Limb (tissue), 2 donors: ENCODE measurements around the gene TRIM74.
"Not testable (repeated sequence)": the region's sequence is repeated elsewhere in the genome, so short reads cannot be mapped to it uniquely, and the experiment has no call there.

Experiments used
- DNase-seq, 2 donors: peaks; one replicate each; pipeline ENCODE4 v3.0.0-alpha.2; 2016; ENCODE audit errors: extremely low spot score in 2 of 2

Gene TRIM74

DNA sequence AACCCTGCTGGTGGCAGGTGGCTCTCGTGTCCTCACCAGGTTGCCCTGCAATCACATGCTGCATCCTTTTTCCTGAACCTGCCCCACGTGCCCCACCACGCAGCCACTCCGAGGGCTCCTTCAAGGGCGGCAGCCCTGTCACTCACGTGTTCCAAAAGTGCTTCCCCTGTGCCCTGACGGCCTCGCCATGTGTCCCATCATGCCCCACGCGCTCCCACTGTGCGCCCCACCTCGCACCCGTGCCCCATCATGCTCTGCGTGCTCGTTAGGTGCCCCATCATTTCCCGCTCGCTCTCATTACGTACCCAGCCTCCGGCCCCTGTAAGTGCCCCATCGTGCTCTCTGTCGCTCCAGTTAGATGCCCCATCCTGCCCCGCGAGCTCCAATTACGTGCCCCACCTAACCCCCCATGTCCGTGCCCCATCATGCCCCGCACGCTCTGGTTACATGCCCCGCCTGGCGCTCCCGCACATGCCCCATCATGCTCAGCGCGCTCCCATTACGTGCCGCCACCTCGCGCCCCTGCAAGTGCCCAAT is at the start of gene TRIM74:
TSS of gene TRIM74 (minus strand) at position 487 of the 537 bp plus-strand sequence. CDS start 3,309 bp downstream, outside the sequence.
- not testable (repeated sequence) for DNase-seq

DNA sequence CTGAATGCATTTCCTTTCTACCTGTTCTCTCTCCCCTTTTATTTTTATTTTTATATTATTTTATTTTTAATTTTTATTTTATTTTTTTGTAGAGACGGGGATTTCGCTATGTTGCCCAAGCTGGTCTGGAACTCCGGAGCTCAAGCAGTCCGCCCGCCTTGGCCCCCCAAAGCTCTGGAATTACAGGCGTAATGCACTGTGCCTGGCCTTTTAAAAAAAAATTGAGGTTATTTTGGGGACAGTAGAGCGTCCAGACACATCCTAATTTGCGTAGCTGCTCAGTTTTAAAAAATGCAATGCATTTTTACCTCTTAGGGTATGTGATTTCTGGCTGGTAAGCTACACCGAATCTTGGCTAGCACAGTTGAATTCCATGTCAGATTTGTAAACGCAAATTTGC is 37.2 kb upstream of the TRIM74 start:
- not testable (repeated sequence) for DNase-seq

- DNase-seq = peak; percentile 83 to 89
These were observed 36.6 kb upstream of the TRIM74 start for GRCh38 chr7:73005693-73006447.

GRCh38 chr7:73005356-73005692 is 36.1 kb upstream of the TRIM74 start:
- DNase-seq = not testable (repeated sequence)

DNA sequence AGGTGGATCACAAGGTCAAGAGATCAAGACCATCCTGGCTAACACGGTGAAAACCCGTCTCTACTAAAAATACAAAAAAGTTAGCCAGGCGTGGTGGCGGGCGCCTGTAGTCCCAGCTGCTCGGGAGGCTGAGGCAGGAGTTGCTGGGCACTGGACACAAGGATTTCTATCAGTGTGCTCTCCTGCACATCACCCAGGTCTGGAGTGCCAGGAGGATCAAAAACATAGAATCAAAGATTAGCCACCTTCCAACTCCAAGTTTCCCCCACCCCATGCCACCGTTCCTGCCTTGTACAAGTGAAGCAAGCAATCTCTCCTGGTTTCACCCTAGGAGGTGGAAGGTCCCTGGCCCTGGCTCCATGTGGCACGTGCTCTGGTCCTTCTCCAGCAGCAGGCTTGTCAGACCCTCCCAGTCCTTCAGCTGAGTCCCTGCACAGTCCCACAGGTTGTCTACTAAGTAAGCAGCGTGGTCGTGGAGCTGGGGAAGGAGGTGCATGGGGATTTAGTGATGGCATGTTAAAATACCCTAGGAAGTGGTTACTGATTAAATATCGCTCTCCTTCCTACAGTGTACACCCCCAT is 28.7 kb upstream of the TRIM74 start:
- DNase-seq = not testable (repeated sequence)

DNA sequence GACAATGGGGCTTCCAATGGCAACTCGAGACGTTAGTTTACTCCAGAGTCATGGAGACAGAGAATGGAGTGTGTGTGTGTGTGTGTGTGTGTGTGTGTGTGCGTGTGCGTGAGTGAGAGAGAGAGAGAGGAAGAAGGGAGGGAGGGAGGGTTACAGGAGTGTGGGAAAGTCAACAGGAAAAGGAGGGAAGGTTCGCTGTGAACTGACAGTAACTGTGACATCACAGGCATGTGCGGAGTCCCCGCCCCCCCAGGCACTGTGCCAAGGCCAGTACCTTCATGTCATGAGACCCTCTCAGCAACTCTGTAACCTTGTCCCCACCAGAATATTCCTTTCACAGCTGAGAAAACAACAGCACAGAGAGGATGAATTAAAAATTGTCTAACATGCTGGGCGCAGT is 28.2 kb upstream of the TRIM74 start:
- not testable (repeated sequence) for DNase-seq

DNA sequence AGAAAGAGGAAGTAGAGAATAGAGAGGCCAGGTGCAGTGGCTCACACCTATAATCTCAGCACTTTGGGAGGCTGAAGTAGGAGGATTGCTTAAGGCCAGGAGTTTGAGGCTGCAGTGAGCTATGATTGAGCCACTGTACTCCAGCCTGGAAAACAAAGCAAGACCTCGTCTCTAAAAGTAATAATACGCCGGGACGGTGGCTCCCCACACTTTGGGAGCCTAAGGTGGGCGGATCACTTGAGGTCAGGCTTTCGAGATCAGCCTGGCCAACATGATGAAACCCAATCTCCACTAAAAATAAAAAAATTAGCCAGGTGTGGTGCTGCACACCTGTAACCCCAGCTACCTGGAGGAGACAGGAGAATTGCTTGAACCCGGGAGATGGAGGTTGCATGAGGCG is 26.2 kb upstream of the TRIM74 start:
- not testable (repeated sequence) for DNase-seq

- DNase-seq = not testable (repeated sequence)
These were observed 21.1 kb upstream of the TRIM74 start for GRCh38 chr7:72990146-72990913.

- not testable (repeated sequence) for DNase-seq
These were observed 12.8 kb upstream of the TRIM74 start for GRCh38 chr7:72982084-72982483.

DNA sequence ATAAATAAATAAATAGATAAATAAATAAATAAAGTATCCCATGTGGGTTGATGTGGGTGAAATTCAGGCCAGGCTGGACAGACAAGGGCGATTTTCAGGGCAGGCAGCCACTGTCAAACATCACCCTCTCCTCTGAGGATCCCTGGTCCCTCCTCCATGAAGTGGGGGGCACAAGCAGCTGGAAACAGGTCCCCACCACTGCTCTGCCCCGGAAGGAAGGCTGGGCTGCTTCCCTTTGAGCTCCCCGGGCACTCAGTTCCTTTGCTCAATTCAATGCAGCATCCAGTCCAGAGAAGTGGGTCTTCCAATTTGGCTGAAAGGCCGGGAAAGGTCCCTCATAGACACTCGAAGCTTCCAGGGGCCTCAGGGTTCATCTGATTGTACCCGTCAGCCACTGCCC is 11.1 kb upstream of the TRIM74 start:
- DNase-seq = not testable (repeated sequence)

GRCh38 chr7:72976434-72976833 is 7.2 kb upstream of the TRIM74 start:
- not testable (repeated sequence) for DNase-seq

DNA sequence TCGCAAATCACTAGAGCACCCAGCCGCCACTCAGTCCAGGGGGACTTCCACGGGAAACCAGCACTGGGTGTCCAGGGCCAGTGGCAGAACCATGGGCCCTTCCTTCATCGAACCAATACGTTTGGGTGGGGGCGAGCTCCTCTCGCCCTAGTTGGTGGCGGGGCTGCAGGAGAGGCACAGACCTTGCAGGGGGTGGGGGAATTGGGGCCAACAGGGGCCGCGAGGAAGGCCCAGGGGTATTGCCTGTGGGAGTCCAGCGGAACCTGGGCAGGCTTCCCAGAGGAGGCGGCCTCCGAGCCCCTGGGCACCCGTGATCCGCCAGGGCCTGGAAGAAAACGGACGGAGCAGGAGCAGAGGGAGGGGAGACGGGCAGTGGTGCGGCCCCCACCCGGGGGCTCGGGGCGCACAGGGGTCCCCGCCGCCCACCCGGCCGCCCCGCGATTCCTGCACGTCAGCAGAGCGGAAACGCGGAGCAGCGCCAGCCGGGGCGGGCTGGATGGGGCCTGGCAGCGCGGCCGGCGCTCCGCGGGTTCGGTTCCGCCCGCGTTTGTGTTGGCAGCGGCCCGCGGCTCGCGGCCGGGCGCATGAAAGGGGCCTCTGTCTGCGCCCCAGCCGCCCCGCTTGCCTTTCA is 6.5 kb upstream of the TRIM74 start:
- peak in 1 of 2 donors; percentile 45 for DNase-seq

- not testable (repeated sequence) for DNase-seq
These were observed 5.5 kb upstream of the TRIM74 start for GRCh38 chr7:72974781-72975180.

DNA sequence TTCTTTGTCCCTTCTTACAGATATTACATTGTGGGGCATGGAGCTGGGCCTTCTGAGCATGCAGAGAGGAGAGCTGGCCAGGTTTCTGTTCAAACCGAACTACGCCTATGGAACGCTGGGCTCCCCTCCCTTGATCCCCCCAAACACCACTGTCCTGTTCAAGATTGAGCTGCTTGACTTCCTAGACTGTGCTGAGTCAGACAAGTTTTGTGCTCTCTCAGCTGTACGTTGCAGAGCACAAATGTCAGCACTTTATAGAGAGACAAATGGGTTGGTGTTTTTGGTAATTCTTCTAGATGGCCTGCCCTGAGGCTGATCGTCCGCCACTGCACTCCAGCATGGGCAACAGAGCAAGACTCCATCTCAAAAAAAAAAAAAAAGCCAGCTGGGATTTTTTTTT is 2.2 kb upstream of the TRIM74 start:
- not testable (repeated sequence) for DNase-seq

GRCh38 chr7:72969688-72970087 is 422 bp upstream of the TRIM74 start:
- DNase-seq = not testable (repeated sequence)

GRCh38 chr7:72966892-72967291 is 2.4 kb downstream of the TRIM74 start:
- DNase-seq = not testable (repeated sequence)

DNA sequence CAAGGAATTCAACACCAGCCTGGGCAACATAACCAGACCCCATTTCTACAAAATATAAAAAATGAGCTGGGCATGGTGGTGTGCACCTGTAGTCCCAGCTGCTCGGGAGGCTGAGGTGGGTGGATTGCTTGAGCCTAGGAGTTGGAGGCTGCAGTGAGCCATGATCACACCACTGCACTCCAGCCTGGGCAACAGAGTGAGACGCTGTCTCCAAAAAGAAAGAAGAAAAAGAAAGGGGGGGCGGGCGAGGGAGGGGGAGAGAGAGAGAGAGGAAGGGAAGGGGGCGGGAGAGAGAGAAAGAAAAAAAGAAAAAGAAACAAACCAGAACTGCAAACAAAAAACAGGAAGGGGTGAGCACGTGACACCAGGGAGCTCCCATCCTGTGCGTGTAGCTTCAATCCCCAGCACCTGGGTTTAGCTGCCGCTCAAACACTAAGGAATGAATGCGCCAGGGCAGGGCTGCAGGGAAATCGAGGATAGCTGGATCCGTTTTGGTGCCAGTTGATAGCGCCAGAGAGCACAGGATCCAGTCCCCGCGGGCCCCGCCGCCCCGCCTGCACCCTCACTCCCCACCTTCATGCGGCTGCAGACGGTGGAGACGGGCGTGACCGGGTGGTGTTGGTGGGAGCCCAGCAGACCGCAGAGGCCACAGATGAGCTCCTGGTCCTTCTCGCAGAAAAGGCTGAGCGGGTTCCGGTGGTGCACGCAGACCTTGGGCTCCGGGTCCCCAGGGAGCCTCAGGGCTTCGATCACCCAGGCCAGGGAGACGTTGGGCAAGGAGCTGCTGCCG is 3.9 kb downstream of the TRIM74 start:
- not testable (repeated sequence) for DNase-seq

DNA sequence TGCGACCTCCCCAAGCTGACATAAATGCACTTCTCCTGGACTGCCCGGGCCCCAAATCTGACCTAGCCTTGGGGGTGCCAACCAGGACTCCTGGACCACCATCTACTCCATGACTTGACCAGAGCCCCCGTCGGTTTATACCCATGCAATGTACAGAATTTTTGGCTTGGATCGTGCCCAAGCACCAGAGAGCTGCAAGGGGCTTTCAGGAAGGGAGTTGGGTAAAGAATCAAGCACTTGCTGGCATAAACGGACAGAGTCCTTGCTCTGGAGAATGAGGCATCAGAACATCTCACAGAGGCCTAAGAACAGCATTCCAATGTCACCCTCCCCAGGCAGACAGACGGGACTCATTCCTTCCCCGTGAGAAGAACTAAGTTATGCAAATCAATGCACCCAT is 6.2 kb downstream of the TRIM74 start:
- not testable (repeated sequence) for DNase-seq

GRCh38 chr7:72961346-72961650 is 8.0 kb downstream of the TRIM74 start:
- not testable (repeated sequence) for DNase-seq

DNA sequence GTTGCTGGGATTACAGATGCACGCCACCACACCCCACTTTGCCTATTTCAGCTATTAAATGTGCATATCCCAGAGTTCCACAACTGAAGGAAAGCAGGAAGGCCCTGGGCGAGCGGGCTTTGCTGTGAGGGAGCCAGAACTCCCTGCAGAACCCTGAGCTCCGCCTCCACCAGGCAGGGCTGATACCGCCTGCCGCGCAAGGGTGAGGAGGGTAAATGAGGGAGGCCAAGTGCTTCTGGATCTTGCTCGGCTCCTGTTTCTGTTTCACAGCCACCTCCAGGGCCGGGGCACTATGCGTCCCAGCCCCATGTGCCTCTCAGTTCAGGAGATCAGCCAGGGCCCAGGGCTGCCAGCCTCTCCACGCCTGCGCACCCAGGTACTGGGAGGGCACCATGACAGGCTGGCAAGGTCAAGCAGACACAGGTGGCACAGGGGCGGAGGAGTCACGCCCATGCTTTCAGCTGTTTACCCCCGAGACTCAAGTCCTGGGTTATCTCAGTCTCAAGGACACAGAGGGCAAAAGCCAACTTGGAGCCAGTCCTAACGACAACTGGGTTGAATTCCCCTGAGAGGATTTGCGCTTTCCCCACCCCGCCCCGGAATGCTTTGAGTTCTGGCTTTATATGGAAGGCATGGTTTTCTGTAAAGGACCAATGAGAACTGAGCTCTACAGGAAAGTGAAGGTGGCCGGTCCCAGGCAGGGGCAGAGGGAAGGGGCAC is 8.5 kb downstream of the TRIM74 start:
- not testable (repeated sequence) for DNase-seq
